Osteoblast (primary cell): ENCODE measurements around the gene SLC41A3. TPM values are rescaled to one million over a fixed set of nuclear protein-coding genes. Genes with fewer than 3 reads are reported as not detected.
A peak's percentile ranks its signal among the peaks of the same experiment; 100 is the strongest.
"Not testable (repeated sequence)": the region's sequence is repeated elsewhere in the genome, so short reads cannot be mapped to it uniquely, and the experiment has no call there.

Experiments used
- DNase-seq: peaks from one replicate; pipeline ENCODE4 v3.0.0; 2011; ENCODE audit warnings: low spot score, mixed read lengths; ENCODE audit not compliant: insufficient read length; ENCODE audit errors: missing footprints
- H2AFZ ChIP-seq: 2 replicates; pipeline ENCODE4 v1.6.0; 2011; ENCODE audit warnings: mild to moderate bottlenecking, low read length
- H3K27ac ChIP-seq: 2 replicates; pipeline ENCODE4 v1.5.1; 2011; ENCODE audit warnings: mild to moderate bottlenecking, low read depth, low read length, moderate library complexity
- H3K27me3 ChIP-seq: 2 replicates; pipeline ENCODE4 v1.6.0; 2012; ENCODE audit warnings: mild to moderate bottlenecking, control low read depth, inconsistent platforms, low read length, moderate library complexity; ENCODE audit not compliant: insufficient read depth
- H3K36me3 ChIP-seq: 2 replicates; pipeline ENCODE4 v1.5.1; 2011; ENCODE audit warnings: mild to moderate bottlenecking, low read length, control low read depth, moderate library complexity; ENCODE audit not compliant: insufficient read depth
- H3K4me1 ChIP-seq: 2 replicates; pipeline ENCODE4 v1.5.1; 2011; ENCODE audit warnings: mild to moderate bottlenecking, low read length, control low read depth, moderate library complexity; ENCODE audit not compliant: insufficient read depth
- H3K4me2 ChIP-seq: 2 replicates; pipeline ENCODE4 v1.6.0; 2011; ENCODE audit warnings: mild to moderate bottlenecking, low read length; ENCODE audit not compliant: insufficient read depth
- H3K4me3 ChIP-seq: fragments of 200-600 bp; sonication (generic); 3 replicates; pipeline ENCODE4 v1.5.1; 2012; ENCODE audit warnings: mild to moderate bottlenecking, low read length, inconsistent platforms; ENCODE audit not compliant: insufficient read depth
- H3K79me2 ChIP-seq: 2 replicates; pipeline ENCODE4 v1.6.0; 2012; ENCODE audit warnings: mild to moderate bottlenecking, low read length, control low read depth, inconsistent platforms; ENCODE audit not compliant: insufficient read depth
- H3K9me3 ChIP-seq: 2 replicates; pipeline ENCODE4 v1.5.1; 2011; ENCODE audit warnings: low read depth, low read length, control low read depth
- H4K20me1 ChIP-seq: 2 replicates; pipeline ENCODE4 v1.6.0; 2012; ENCODE audit warnings: mild to moderate bottlenecking, low read length, control low read depth; ENCODE audit not compliant: insufficient read depth
- CTCF ChIP-seq: IDR thresholded peaks from 2 replicates; pipeline ENCODE4 v1.5.1; 2011; ENCODE audit warnings: mild to moderate bottlenecking, low read depth, low read length, moderate library complexity; ENCODE audit errors: extremely low read depth
- total RNA-seq: library from RNA; depleted of rRNA; stranded (reverse); fragments of >200 nt; gene quantifications from 2 replicates; pipeline ENCODE4 v1.2.3, GENCODE V29; 2012

Gene SLC41A3
- total RNA-seq, 1 donor: 59.4 TPM

GRCh38 chr3:126002189-126002588 is 81.7 kb downstream of the SLC41A3 start:
- H3K4me3 ChIP-seq: no peak overlapping the region
- no peaks in the 10 kb centered on the region for H3K9me3 ChIP-seq
- H3K36me3 ChIP-seq: no peaks in the 10 kb centered on the region
- H3K79me2 ChIP-seq: no peaks in the 10 kb centered on the region
- H2AFZ ChIP-seq: no peak overlapping the region
- no peaks in the 10 kb centered on the region for H3K27me3 ChIP-seq
- H3K4me2 ChIP-seq: no peak overlapping the region
- no peaks in the 10 kb centered on the region for H4K20me1 ChIP-seq
- H3K4me1 ChIP-seq: peaks cover 14% of the 10 kb centered on the region
- no peak for TF ChIP-seq CTCF
- no peak for DNase-seq
- no peak overlapping the region for H3K27ac ChIP-seq

DNA sequence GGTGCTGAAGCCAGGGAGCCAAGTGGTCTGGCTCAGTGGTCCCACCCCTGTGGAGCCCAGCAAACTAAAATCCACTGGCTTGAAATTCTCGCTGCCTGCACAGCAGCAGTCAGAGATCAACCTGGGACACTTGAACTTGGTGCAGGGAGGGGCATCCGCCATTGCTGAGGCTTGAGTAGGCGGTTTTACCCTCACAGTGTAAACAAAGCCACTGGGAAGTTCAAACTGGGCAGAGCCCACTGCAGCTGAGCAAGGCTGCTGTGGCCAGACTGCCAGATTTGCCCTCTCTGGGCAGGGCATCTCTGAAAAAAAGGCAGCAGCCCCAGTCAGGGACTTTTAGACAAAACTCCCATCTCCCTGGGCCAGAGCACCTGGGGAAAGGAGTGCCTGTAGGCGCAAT is 87.2 kb downstream of the SLC41A3 start:
- not testable (repeated sequence) for H3K4me2 ChIP-seq, H3K9me3 ChIP-seq, DNase-seq, H3K36me3 ChIP-seq, H3K4me3 ChIP-seq, H2AFZ ChIP-seq, H3K27ac ChIP-seq, H3K4me1 ChIP-seq, H3K27me3 ChIP-seq, H3K79me2 ChIP-seq, H4K20me1 ChIP-seq

DNA sequence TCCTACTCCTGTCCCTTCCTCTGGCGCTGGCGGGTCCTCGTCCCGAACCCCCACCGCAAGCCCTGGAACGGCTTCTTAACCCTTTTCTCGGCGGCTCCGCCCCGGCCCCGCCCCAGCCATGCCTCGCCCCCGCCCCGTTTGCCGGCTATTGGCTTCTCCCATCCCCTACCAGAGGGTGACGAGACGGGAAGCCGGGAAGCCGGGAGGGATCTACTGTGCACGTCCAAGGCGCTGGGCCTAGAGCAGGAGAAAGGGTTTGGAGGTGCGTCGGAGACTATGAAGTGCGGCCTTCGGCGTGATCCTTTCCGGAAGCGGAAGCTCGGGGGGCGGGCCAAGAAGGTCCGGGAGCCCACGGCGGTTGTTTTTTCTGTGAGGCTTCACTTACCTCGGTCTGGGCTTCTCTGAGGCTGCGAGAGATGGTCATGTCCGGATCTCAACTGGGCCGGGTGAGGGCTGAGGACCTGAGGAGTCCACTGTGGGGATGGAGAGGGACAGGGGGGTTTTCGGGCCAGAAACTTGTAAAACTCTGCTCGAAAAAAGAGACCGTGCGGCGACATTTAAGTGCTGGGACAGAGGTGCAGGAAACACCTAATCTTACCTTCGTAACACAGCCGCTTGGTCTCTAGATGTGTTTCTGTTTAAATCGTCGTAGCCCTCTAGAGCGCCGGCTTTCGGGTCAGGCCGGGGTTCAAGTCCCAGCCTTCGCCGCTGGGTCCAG is 93.5 kb downstream of the SLC41A3 start:
- Histone ChIP-seq H3K36me3 (no peaks in the 10 kb centered on the region), H3K4me3 (peak overlapping the region; percentile 76), H3K4me1 (peaks cover 7% of the 10 kb centered on the region), H3K27ac (peak overlapping the region; percentile 63), H3K4me2 (peak overlapping the region; percentile 87), H4K20me1 (no peaks in the 10 kb centered on the region), H3K27me3 (peaks cover 25% of the 10 kb centered on the region), H2AFZ (peak overlapping the region; percentile 88), H3K79me2 (no peaks in the 10 kb centered on the region), H3K9me3 (no peaks in the 10 kb centered on the region)
- no peak for TF ChIP-seq CTCF
- peak; percentile 74 for DNase-seq

DNA sequence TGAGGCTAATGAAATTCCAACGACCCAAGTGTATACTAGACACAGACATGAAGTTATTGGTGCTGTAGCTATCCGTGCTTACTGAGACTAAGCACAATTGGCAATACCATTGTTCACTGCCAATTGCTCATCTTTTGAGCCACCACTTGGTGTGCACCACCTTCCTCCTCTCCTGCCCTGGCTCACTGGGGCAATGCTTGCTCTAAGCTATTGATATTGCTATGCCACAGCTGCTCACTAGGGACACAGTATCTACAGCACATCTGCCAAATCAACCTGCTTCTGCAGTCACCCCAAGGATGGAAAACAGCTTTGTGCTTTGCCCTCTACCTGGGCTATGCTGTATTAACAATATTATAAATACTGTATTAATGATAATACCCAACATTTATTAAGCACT is 99.0 kb downstream of the SLC41A3 start:
- H3K4me3 ChIP-seq, H2AFZ ChIP-seq, H3K4me1 ChIP-seq, H3K27ac ChIP-seq, H3K4me2 ChIP-seq, H3K36me3 ChIP-seq, DNase-seq, H3K9me3 ChIP-seq, H4K20me1 ChIP-seq, H3K79me2 ChIP-seq: not testable (repeated sequence)
- peaks cover 30% of the 10 kb centered on the region for H3K27me3 ChIP-seq

GRCh38 chr3:125977104-125977503 is 106.8 kb downstream of the SLC41A3 start:
- not testable (repeated sequence) for H4K20me1 ChIP-seq, H2AFZ ChIP-seq, H3K9me3 ChIP-seq, H3K27me3 ChIP-seq, H3K36me3 ChIP-seq, DNase-seq, H3K79me2 ChIP-seq, H3K4me3 ChIP-seq, H3K27ac ChIP-seq, H3K4me2 ChIP-seq
- H3K4me1 ChIP-seq: peaks cover 13% of the 10 kb centered on the region

GRCh38 chr3:125976003-125976390 is 107.9 kb downstream of the SLC41A3 start:
- Histone ChIP-seq H3K27me3 (peaks cover 13% of the 10 kb centered on the region), H3K4me3 (peak overlapping the region; percentile 2), H3K4me1 (peaks cover 13% of the 10 kb centered on the region), H3K4me2 (peak overlapping the region; percentile 69)
- H3K9me3 ChIP-seq, H3K36me3 ChIP-seq, H3K27ac ChIP-seq, H4K20me1 ChIP-seq, DNase-seq, H2AFZ ChIP-seq, H3K79me2 ChIP-seq: not testable (repeated sequence)

DNA sequence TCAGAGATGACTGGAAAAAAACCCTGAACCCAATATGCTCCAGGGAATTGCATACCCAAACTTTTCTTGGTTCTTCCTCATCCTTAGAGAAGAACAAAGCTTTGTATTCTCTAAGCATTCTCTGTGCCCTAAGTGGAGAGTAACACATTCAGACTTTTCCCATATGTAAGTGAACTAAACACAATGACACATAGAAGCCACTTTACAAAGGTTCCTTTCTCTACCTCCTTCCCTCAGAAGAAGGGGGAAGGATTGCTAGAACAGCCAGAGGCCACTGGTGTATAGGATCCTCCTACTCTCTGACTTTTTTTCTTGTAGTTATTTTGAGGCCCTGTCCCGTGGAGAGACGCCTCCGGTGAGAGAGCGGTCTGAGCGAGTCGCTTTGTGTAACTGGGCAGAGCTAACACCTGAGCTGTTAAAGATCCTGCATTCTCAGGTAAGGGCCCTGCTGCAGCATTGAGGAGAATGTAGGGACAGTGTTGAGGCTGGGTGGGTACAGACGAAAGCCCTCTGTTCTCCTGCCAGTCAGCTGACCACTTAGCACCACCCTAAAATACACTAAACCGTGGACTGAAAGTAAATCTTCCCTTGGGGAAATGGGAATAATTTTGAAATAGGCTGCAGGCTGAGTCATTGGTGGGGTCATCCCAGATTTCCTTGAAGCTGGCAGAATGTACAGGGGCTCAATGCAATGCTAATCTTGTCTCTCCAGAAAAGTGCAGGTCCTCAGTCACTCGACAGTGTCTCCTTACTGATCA is 108.5 kb downstream of the SLC41A3 start:
- Histone ChIP-seq H3K27me3 (peaks cover 19% of the 10 kb centered on the region), H3K4me1 (peaks cover 13% of the 10 kb centered on the region), H2AFZ (peak overlapping the region; percentile 60), H3K4me3 (peak overlapping the region; percentile 33), H3K4me2 (peak overlapping the region; percentile 69)
- not testable (repeated sequence) for H3K27ac ChIP-seq, H3K79me2 ChIP-seq, H4K20me1 ChIP-seq, H3K9me3 ChIP-seq, DNase-seq, H3K36me3 ChIP-seq
